Posterior cingulate gyrus (tissue), 11 donors: ENCODE data around the gene CHRNA1.

Experiments used
- DNase-seq, 10 donors: peaks; one replicate each; pipeline versions ENCODE4 v3.0.0 to v3.0.0-alpha.2; 2020 to 2021; ENCODE audit warnings: mixed read lengths in 3 of 10
- intact Hi-C: fragments of 100-400 bp; cut with DNase I; formaldehyde crosslinking; loops from one replicate; pipeline ENCODE4 v1.15.1; 2023

The CHRNA1 gene

GRCh38 chr2:174784316-174784715 is 20.0 kb upstream of the CHRNA1 start:
- DNase-seq: no peak
- intact Hi-C loops: no loop called here

GRCh38 chr2:174781996-174782395 is 17.7 kb upstream of the CHRNA1 start:
- intact Hi-C loops: no loop called here
- DNase-seq: peak in 8 of 10 donors; percentile 62 to 94 (median 67)

- intact Hi-C loops: no loop called here
- DNase-seq: peak in 1 of 10 donors; percentile 81
These were observed 17.0 kb upstream of the CHRNA1 start for GRCh38 chr2:174781298-174781697.

- intact Hi-C loops: no loop called here
These were observed 16.6 kb upstream of the CHRNA1 start for GRCh38 chr2:174780856-174781255.

GRCh38 chr2:174780191-174780840 is 16.0 kb upstream of the CHRNA1 start:
- intact Hi-C loops: no loop called here
- DNase-seq: no peak

More at GRCh38 chr2:174780856-174781255, 16.6 kb upstream of the CHRNA1 start:
- DNase-seq: no peak

- intact Hi-C loops: loop anchor here (10.0 kb wide), 1 partner anchor 125 kb away; no protein-coding TSS in a partner anchor
- no peak for DNase-seq
These were observed 15.2 kb upstream of the CHRNA1 start for GRCh38 chr2:174779361-174779928.

GRCh38 chr2:174778085-174778981 is 14.1 kb upstream of the CHRNA1 start:
- intact Hi-C loops: loop anchor here (10.0 kb wide), 1 partner anchor 126 kb away; no protein-coding TSS in a partner anchor
- peak in 1 of 10 donors; percentile 82 for DNase-seq

- intact Hi-C loops: loop anchor here (10.0 kb wide), 1 partner anchor 127 kb away; no protein-coding TSS in a partner anchor
- peak in 1 of 10 donors; percentile 83 for DNase-seq
These were observed 13.2 kb upstream of the CHRNA1 start for GRCh38 chr2:174777347-174778084.

- intact Hi-C loops: loop anchor here (10.0 kb wide), 1 partner anchor 128 kb away; no protein-coding TSS in a partner anchor
These were observed 12.4 kb upstream of the CHRNA1 start for GRCh38 chr2:174776675-174777074.

GRCh38 chr2:174776223-174776622 is 12.0 kb upstream of the CHRNA1 start:
- intact Hi-C loops: loop anchor here (10.0 kb wide), 1 partner anchor 129 kb away; no protein-coding TSS in a partner anchor
- DNase-seq: no peak

More at GRCh38 chr2:174776675-174777074, 12.4 kb upstream of the CHRNA1 start:
- DNase-seq: no peak

- intact Hi-C loops: loop anchor here (10.0 kb wide), 1 partner anchor 129 kb away; no protein-coding TSS in a partner anchor
- DNase-seq: no peak
These were observed 11.3 kb upstream of the CHRNA1 start for GRCh38 chr2:174775571-174775980.

GRCh38 chr2:174774886-174775285 is 10.6 kb upstream of the CHRNA1 start:
- intact Hi-C loops: loop anchor here (5.0 to 10.0 kb wide), 2 partner anchors 72 to 130 kb away; no protein-coding TSS in a partner anchor
- no peak for DNase-seq

GRCh38 chr2:174773215-174773614 is 8.9 kb upstream of the CHRNA1 start:
- intact Hi-C loops: loop anchor here (5.0 to 10.0 kb wide), 2 partner anchors 74 to 132 kb away; no protein-coding TSS in a partner anchor
- DNase-seq: no peak

GRCh38 chr2:174772472-174772801 is 8.2 kb upstream of the CHRNA1 start:
- intact Hi-C loops: loop anchor here (5.0 to 10.0 kb wide), 2 partner anchors 75 to 132 kb away; no protein-coding TSS in a partner anchor
- DNase-seq: no peak

- intact Hi-C loops: loop anchor here (1.0 to 10.0 kb wide), 4 partner anchors 75 to 218 kb away; no protein-coding TSS in a partner anchor
- peak; percentile 74 to 97 (median 84) for DNase-seq
These were observed 7.6 kb upstream of the CHRNA1 start for GRCh38 chr2:174771631-174772471.

GRCh38 chr2:174771136-174771535 is 6.9 kb upstream of the CHRNA1 start:
- DNase-seq: no peak
- intact Hi-C loops: loop anchor here (1.0 to 10.0 kb wide), 4 partner anchors 76 to 219 kb away; no protein-coding TSS in a partner anchor

- no peak for DNase-seq
- intact Hi-C loops: no loop called here
These were observed 4.3 kb upstream of the CHRNA1 start for GRCh38 chr2:174768557-174768956.

- no peak for DNase-seq
- intact Hi-C loops: no loop called here
These were observed 2.0 kb upstream of the CHRNA1 start for GRCh38 chr2:174766271-174766670.

GRCh38 chr2:174765576-174765975 is 1.3 kb upstream of the CHRNA1 start:
- intact Hi-C loops: no loop called here
- no peak for DNase-seq
